ENCODE measurements around the gene ERMAP.
"Not testable (repeated sequence)": the region's sequence is repeated elsewhere in the genome, so short reads cannot be mapped to it uniquely, and the experiment has no call there.

ERMAP gene

GRCh38 chr1:42814815-42815214 lies 2.1 kb upstream of the ERMAP start:
- not testable (repeated sequence) for DNase-seq

GRCh38 chr1:42815941-42816584 lies 859 bp upstream of the ERMAP start:
- no peak for DNase-seq

- DNase-seq = no peak
Measured at GRCh38 chr1:42817440-42817767, 482 bp downstream of the ERMAP start.

GRCh38 chr1:42817976-42818375 lies 1.1 kb downstream of the ERMAP start:
- DNase-seq = no peak

GRCh38 chr1:42820813-42821212 lies 3.9 kb downstream of the ERMAP start:
- no peak for DNase-seq

GRCh38 chr1:42821690-42822089 lies 4.8 kb downstream of the ERMAP start:
- DNase-seq = no peak

GRCh38 chr1:42822800-42823392 lies 6.0 kb downstream of the ERMAP start:
- DNase-seq = no peak

- DNase-seq = no peak
Measured at GRCh38 chr1:42824481-42825035, 7.6 kb downstream of the ERMAP start.

- DNase-seq = no peak
Measured at GRCh38 chr1:42825036-42825851, 8.3 kb downstream of the ERMAP start.

- no peak for DNase-seq
Measured at GRCh38 chr1:42830631-42831030, 13.7 kb downstream of the ERMAP start.

- no peak for DNase-seq
Measured at GRCh38 chr1:42831273-42831672, 14.4 kb downstream of the ERMAP start.

- DNase-seq = no peak
Measured at GRCh38 chr1:42832641-42833240, 15.8 kb downstream of the ERMAP start.

- DNase-seq = no peak
Measured at GRCh38 chr1:42833981-42834380, 17.1 kb downstream of the ERMAP start.

- no peak for DNase-seq
Measured at GRCh38 chr1:42834803-42835202, 17.9 kb downstream of the ERMAP start.

- DNase-seq = no peak
Measured at GRCh38 chr1:42835422-42835821, 18.5 kb downstream of the ERMAP start.

- no peak for DNase-seq
Measured at GRCh38 chr1:42837709-42838108, 20.8 kb downstream of the ERMAP start.

- DNase-seq = no peak
Measured at GRCh38 chr1:42838482-42839190, 21.7 kb downstream of the ERMAP start.

- DNase-seq = no peak
Measured at GRCh38 chr1:42841010-42841409, 24.1 kb downstream of the ERMAP start.

GRCh38 chr1:42841440-42842147 lies 24.7 kb downstream of the ERMAP start:
- no peak for DNase-seq

- no peak for DNase-seq
Measured at GRCh38 chr1:42844592-42845140, 27.7 kb downstream of the ERMAP start.

GRCh38 chr1:42845193-42845592 lies 28.3 kb downstream of the ERMAP start:
- DNase-seq = no peak

- no peak for DNase-seq
Measured at GRCh38 chr1:42845866-42846256, 28.9 kb downstream of the ERMAP start.

All from NCI-H187 treated with DMSO at 0.1 percent for 48 hours (cell line).